Ovary (tissue), 3 donors: ENCODE measurements around the gene UNC5C.

Experiments used
- CTCF ChIP-seq, 3 donors: fragments of 450-650 bp in 2 of 3; fragments of 200-600 bp in 1 of 3; IDR thresholded peaks; one replicate each; pipeline versions ENCODE4 v1.5.1 to v1.8.0; 2016 to 2022; ENCODE audit warnings: antibody characterized with exemption in 3 of 3, mild to moderate bottlenecking in 1 of 3
- EP300 ChIP-seq: sonication (generic); formaldehyde crosslinking; IDR thresholded peaks from one replicate; pipeline ENCODE4 v1.6.1; 2017; ENCODE audit warnings: antibody characterized with exemption
- POLR2A ChIP-seq: fragments of 450-650 bp; IDR thresholded peaks from one replicate; pipeline ENCODE4 v1.6.1; 2017; ENCODE audit warnings: antibody characterized with exemption, mild to moderate bottlenecking, moderate library complexity
- donor health status: DM: no; HTN: no; CAD: no.

- no peak for TF ChIP-seq EP300
- TF ChIP-seq POLR2A: no peak
- TF ChIP-seq CTCF (IDR thresholded peaks at IDR 0.05): no peak
Measured at GRCh38 chr4:95294321-95294720, 254.5 kb downstream of the UNC5C start.
